GM12878 (cell line): ENCODE data around the gene REV3L.

Experiments
- EZH2 ChIP-seq: IDR thresholded peaks from 2 replicates; pipeline ENCODE4 v1.6.1; 2012; ENCODE audit warnings: low read depth, mild to moderate bottlenecking, control low read depth, inconsistent platforms, low read length, borderline replicate concordance; ENCODE audit not compliant: control insufficient read depth
- TAF1 ChIP-seq: IDR thresholded peaks from 2 replicates; pipeline ENCODE4 v1.6.1; 2011; ENCODE audit warnings: mild to moderate bottlenecking, low read depth, low read length, borderline replicate concordance
- TF ChIP-seq, protein P1 (sequence below): fragments of 450-650 bp; IDR thresholded peaks from 2 replicates; pipeline ENCODE4 v1.6.1; 2016; ENCODE audit warnings: mild to moderate bottlenecking

DNA sequence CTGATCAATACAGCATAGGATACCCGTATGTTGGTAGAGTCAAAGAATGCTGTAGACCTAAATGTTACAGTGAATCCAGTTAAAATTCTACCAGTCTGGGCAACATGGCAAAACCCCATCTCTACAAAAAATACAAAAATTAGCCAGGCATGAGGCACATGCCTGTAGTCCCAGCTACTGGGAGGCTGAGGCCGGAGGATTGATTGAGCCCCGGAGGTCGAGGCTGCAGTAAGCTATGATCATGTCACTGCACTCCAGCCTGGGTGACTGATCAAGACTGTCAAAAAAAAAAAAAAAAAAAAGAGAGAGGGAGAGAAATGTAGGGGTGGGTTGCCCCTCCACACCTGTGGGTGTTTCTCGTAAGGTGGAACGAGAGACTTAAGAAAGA, 228.2 kb downstream of the REV3L start:
- TF ChIP-seq EZH2, result no peak
- no peak for TF ChIP-seq TAF1
- TF ChIP-seq, protein P1, sequence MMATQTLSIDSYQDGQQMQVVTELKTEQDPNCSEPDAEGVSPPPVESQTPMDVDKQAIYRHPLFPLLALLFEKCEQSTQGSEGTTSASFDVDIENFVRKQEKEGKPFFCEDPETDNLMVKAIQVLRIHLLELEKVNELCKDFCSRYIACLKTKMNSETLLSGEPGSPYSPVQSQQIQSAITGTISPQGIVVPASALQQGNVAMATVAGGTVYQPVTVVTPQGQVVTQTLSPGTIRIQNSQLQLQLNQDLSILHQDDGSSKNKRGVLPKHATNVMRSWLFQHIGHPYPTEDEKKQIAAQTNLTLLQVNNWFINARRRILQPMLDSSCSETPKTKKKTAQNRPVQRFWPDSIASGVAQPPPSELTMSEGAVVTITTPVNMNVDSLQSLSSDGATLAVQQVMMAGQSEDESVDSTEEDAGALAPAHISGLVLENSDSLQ, result no peak
